GM12891 (cell line): ENCODE data around the gene SPPL3. TPM values are rescaled to one million over a fixed set of nuclear protein-coding genes. Genes with fewer than 3 reads are reported as not detected.
A peak's percentile ranks its signal among the peaks of the same experiment; 100 is the strongest.
"Not testable (repeated sequence)": the region's sequence is repeated elsewhere in the genome, so short reads cannot be mapped to it uniquely, and the experiment has no call there.

ENCODE experiments used
- DNase-seq: peaks from one replicate; pipeline ENCODE4 v3.0.0; 2011; ENCODE audit warnings: low spot score; ENCODE audit not compliant: insufficient read length
- FAIRE-seq: peaks from 2 replicates; lab custom pipeline; 2011; peaks lifted over from hg19 to GRCh38; lab: Jason Lieb, UNC
- PAX5 ChIP-seq: IDR thresholded peaks from 2 replicates; pipeline ENCODE4 v1.6.1; 2011; ENCODE audit warnings: low read length, moderate library complexity, mild to moderate bottlenecking; ENCODE audit not compliant: insufficient read depth, severe bottlenecking
- POLR2A ChIP-seq: IDR thresholded peaks from 2 replicates; pipeline ENCODE4 v1.6.1; 2011; ENCODE audit warnings: low read depth, low read length, control low read depth
- POLR2AphosphoS5 ChIP-seq: IDR thresholded peaks from 2 replicates; pipeline ENCODE4 v1.6.1; 2011; ENCODE audit warnings: low read depth, low read length, control low read depth
- POU2F2 ChIP-seq: IDR thresholded peaks from 2 replicates; pipeline ENCODE4 v1.6.1; 2011; ENCODE audit warnings: low read depth, mild to moderate bottlenecking, control low read depth, low read length, moderate library complexity
- SPI1 ChIP-seq: IDR thresholded peaks from 2 replicates; pipeline ENCODE4 v1.6.1; 2011; ENCODE audit warnings: low read depth, low read length, control low read depth
- TAF1 ChIP-seq: IDR thresholded peaks from 2 replicates; pipeline ENCODE4 v1.6.1; 2011; ENCODE audit warnings: low read depth, low read length, control low read depth
- polyA plus RNA-seq: library from polyadenylated mRNA; unstranded; fragments of >200 nt; gene quantifications from one replicate; pipeline ENCODE4 v1.2.1, GENCODE V29; 2012; ENCODE audit warnings: low read depth, missing spikeins, inconsistent platforms; ENCODE audit not compliant: missing spikeins

SPPL3 gene
- polyA plus RNA-seq: 11.1 TPM

GRCh38 chr12:120904197-120904773, at the start of gene SPPL3:
Gene SPPL3 (minus strand): TSS chr12:120904358. CDS start chr12:120903867, 491 bp downstream.
- FAIRE-seq (peak; percentile 89), DNase-seq (peak; percentile 91)
- TF ChIP-seq POU2F2: no peak
- no peak for TF ChIP-seq POLR2A
- TF ChIP-seq SPI1: no peak
- no peak for TF ChIP-seq TAF1
- TF ChIP-seq PAX5: no peak
- TF ChIP-seq POLR2AphosphoS5: no peak

- DNase-seq (no peak), FAIRE-seq (no peak)
- TF ChIP-seq POLR2A: no peak
- no peak for TF ChIP-seq PAX5
- no peak for TF ChIP-seq POU2F2
- no peak for TF ChIP-seq TAF1
- TF ChIP-seq SPI1: no peak
- TF ChIP-seq POLR2AphosphoS5: no peak
Measured at GRCh38 chr12:120950807-120951206, 46.6 kb upstream of the SPPL3 start.

GRCh38 chr12:120950260-120950799, 46.2 kb upstream of the SPPL3 start:
- not testable (repeated sequence) for DNase-seq, FAIRE-seq

- FAIRE-seq, DNase-seq: not testable (repeated sequence)
Measured at GRCh38 chr12:120945516-120945915, 41.4 kb upstream of the SPPL3 start.

GRCh38 chr12:120944645-120945217, 40.6 kb upstream of the SPPL3 start:
- DNase-seq: peak; percentile 44
- TF ChIP-seq SPI1 (peak; percentile 40; the same call in 1 of the 2 replicates), TAF1 (no peak), POLR2A (no peak), POU2F2 (no peak), POLR2AphosphoS5 (no peak)
- FAIRE-seq: no peak

GRCh38 chr12:120943482-120943881, 39.3 kb upstream of the SPPL3 start:
- FAIRE-seq: no peak
- DNase-seq: no peak
- TF ChIP-seq POU2F2 (no peak), TAF1 (no peak), POLR2A (no peak), SPI1 (no peak), PAX5 (no peak), POLR2AphosphoS5 (no peak)

- no peak for FAIRE-seq
- TF ChIP-seq SPI1: no peak
- no peak for TF ChIP-seq POLR2A
- TF ChIP-seq POLR2AphosphoS5: no peak
- no peak for TF ChIP-seq TAF1
- TF ChIP-seq PAX5: no peak
Measured at GRCh38 chr12:120941846-120942405, 37.8 kb upstream of the SPPL3 start.

GRCh38 chr12:120941412-120941811, 37.3 kb upstream of the SPPL3 start:
- DNase-seq: no peak
- no peak for FAIRE-seq
- TF ChIP-seq SPI1 (no peak), PAX5 (no peak), POU2F2 (no peak)

More at GRCh38 chr12:120941846-120942405, 37.8 kb upstream of the SPPL3 start:
- DNase-seq: no peak

- DNase-seq: no peak
- FAIRE-seq: no peak
- no peak for TF ChIP-seq TAF1
- no peak for TF ChIP-seq PAX5
- TF ChIP-seq POLR2AphosphoS5: no peak
- no peak for TF ChIP-seq SPI1
- TF ChIP-seq POU2F2: no peak
- TF ChIP-seq POLR2A: no peak
Measured at GRCh38 chr12:120940799-120941198, 36.6 kb upstream of the SPPL3 start.

GRCh38 chr12:120940006-120940405, 35.8 kb upstream of the SPPL3 start:
- no peak for TF ChIP-seq POU2F2
- no peak for TF ChIP-seq TAF1
- no peak for TF ChIP-seq POLR2AphosphoS5
- TF ChIP-seq SPI1: no peak
- TF ChIP-seq PAX5: no peak
- TF ChIP-seq POLR2A: no peak
- FAIRE-seq (no peak), DNase-seq (no peak)
